GM19238 (cell line): ENCODE measurements around the gene ENDOG.
A peak's percentile ranks its signal among the peaks of the same experiment; 100 is the strongest.

ENCODE experiments used
- DNase-seq: peaks from one replicate; pipeline ENCODE4 v3.0.0; 2011; ENCODE audit warnings: low spot score; ENCODE audit not compliant: insufficient read length

Gene ENDOG

GRCh38 chr9:128800061-128800460, 18.2 kb upstream of the ENDOG start:
- DNase-seq: no peak

GRCh38 chr9:128802482-128802881, 15.8 kb upstream of the ENDOG start:
- no peak for DNase-seq

DNA sequence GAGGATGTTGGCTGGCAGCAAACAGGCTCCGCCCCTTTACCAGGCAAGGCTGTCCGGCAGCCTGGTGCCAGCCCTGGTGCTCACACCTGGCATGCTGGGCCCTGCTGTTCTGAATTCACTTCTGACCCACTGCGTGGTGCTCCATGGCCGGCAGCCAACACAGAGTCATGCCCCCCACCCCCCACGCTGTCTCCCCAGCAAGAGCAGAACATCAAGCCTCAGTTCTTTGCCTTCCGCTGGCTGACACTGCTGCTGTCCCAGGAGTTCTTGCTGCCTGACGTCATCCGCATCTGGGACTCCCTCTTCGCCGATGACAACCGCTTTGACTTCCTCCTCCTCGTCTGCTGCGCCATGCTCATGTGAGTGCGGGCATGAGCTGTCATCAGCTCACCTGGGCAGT, 12.6 kb upstream of the ENDOG start:
- no peak for DNase-seq

DNA sequence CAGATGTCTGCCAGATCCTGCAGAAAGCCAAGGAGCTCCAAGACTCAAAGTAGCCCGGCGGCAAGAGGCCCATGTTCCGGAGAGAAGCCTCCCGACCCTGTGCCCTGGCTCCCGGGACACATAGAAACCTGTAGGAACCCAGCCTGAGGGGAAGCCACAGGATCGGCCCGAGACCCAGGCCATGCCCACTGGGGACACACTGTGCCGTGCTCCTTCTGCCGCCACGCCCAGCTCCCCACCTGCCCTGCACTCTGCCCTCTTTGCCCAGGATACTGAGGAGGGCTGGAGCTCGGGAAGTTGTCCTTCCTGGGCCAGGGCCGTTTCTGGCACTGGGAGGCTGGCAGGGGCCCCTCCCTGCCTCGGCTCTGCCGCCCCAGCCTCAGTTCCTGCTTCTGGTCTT, 10.5 kb upstream of the ENDOG start:
- DNase-seq: no peak

- DNase-seq: no peak
These were observed 9.8 kb upstream of the ENDOG start for GRCh38 chr9:128808543-128808942.

GRCh38 chr9:128809036-128809599, 9.2 kb upstream of the ENDOG start:
- DNase-seq: no peak

DNA sequence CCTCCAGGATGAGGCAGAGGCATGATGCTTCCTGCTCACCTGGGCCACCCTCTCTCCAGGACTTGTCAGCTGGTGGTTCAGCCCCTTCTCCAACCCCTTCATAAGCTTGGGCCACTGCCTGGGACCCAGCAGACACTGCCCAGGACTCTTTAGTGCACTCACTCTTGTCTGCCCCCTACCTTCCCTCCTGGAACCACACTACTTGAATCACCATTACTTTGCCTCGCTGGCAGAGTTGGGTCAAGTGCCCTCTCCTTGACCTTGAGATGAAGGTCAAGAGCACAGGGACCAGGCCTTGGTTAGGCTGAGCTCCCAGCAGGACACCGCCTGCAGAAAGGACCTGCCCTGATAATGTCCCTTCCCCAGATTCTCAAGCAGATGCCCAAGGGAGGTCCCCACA, 8.5 kb upstream of the ENDOG start:
- no peak for DNase-seq

- no peak for DNase-seq
These were observed 7.4 kb upstream of the ENDOG start for GRCh38 chr9:128810873-128811272.

DNA sequence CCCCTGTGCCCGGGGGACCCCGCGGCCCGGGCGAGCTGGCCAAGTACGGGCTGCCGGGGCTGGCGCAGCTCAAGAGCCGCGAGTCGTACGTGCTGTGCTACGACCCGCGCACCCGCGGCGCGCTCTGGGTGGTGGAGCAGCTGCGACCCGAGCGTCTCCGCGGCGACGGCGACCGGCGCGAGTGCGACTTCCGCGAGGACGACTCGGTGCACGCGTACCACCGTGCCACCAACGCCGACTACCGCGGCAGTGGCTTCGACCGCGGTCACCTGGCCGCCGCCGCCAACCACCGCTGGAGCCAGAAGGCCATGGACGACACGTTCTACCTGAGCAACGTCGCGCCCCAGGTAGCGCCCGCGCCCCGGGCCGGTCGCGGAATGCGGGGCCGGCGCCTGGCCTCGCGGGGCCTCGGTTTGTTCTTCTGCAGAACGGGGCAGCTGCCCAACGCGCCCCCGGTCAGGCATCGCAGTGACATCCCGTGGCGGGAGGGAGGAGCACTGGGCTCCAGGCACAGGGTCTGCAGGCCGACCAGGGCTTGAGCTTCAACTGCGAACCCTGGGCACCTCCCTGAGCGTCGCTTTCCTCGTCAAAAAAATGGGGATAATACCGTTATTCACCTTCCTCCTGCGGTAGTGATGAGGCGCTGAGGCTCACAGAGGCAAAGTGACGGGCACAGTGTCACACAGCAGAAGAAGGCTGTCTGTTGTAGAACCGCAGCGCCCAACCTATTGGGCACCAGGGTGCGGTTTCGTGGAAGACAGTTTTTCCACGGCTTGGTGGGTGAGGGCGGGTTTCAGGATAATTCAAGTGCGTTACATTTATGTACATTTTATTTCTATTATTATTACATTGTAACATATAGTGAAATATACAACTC, 777 bp downstream of the ENDOG start:
- DNase-seq: peak; percentile 64

- no peak for DNase-seq
These were observed 1.7 kb downstream of the ENDOG start for GRCh38 chr9:128819716-128820664.

GRCh38 chr9:128820665-128821583, 2.6 kb downstream of the ENDOG start:
- no peak for DNase-seq

- DNase-seq: no peak
These were observed 3.5 kb downstream of the ENDOG start for GRCh38 chr9:128821584-128822406.

DNA sequence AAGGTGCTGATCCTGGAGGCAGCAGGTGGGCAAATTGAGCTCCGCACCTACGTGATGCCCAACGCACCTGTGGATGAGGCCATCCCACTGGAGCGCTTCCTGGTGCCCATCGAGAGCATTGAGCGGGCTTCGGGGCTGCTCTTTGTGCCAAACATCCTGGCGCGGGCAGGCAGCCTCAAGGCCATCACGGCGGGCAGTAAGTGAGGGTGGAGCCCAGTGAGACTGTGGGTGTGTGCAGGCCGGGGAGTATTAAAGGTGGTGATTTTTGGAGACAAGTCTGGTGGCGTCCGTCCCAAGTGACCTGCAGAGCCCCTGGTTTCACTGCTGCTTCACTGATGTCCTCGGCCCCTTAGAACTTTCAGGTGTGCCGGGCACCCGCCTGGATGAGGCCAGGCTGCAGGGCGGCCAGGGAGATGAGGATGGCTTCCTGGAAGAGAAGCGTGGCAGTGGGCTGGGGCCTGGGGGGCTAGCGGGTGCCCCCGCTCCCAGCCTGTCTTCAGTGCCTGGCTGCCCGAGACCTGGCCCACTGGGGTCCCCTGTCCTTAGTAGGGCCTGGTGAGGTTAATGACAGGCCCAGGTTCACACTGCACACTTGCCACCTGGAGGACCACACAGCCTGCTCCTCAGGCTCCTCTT, 4.2 kb downstream of the ENDOG start:
- no peak for DNase-seq

- no peak for DNase-seq
These were observed 5.1 kb downstream of the ENDOG start for GRCh38 chr9:128823362-128823902.

DNA sequence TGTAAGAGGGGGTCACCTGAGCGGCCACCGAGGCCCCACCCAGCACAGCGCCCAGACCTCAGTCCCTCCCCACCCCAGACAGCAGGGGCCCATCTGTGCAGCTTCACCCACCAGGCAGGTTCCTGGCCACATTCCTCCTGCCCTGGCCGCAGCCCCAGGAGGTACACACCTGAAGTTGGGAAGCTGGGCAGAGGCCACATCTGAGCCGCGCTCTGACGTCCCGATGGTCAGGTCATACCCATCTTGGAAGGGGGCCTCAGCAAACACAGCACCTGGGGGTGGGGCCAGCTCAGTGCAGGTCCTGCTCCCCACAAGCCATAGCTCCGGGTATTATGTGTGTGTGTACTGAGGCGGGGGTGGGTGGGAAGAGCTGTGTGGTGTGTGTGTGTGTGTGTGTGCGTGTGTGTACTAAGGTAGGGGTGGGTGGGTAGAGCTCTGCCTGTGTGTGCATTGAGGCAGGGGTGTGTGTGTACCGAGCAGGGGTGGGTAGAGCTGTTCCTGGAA, 5.7 kb downstream of the ENDOG start:
- no peak for DNase-seq

DNA sequence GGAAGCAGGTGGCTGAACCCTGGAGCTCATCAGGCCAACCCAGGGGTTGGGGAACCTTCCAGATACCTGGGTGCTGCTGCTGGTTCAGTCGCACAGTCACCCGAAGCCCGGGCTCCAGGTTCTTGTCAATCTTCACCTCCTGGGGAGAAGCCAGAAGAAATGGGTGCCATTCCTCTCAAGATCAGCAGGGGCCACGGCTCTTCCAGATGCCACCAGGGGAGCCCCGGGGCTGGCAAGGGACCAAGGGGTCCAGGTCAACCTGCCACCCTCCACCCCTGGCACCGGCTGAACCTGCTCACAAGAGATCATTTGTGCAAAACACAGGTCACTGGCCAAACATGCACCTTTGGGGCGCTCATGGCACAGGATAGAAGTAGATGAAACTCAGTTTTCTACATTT, 6.6 kb downstream of the ENDOG start:
- no peak for DNase-seq

- no peak for DNase-seq
These were observed 7.8 kb downstream of the ENDOG start for GRCh38 chr9:128825923-128826700.

- DNase-seq: no peak
These were observed 10.0 kb downstream of the ENDOG start for GRCh38 chr9:128828267-128828666.
